GM19397 (cell line): ENCODE measurements around the gene DTYMK.

Source experiments
- ATAC-seq: cut with Tn5 transposase; IDR thresholded peaks from one replicate; pipeline ENCODE4 v1.9.1; 2021; ENCODE audit warnings: mild to moderate bottlenecking, moderate library complexity; ENCODE audit not compliant: unreplicated experiment

Gene DTYMK

DNA sequence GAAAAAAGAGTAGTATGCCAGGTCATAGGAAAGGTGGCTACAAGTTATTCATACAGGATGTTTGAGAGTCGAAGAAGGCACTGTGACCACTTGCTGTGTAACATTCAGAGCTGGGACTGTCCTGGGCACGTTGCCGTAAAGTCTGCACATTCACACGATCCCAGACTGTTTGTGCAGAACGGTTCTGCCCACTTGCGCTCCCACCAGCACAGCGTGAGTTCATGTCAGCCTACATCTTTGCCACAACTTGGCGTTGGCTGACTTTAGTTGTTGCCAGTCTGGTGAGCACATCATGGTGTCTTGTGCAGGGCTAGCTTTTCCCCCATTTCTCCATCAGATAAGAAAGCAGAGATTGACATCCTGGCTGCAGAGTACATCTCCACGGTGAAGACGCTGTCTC is 22.3 kb upstream of the DTYMK start:
- ATAC-seq: no peak

GRCh38 chr2:241706537-241706936 is 19.9 kb upstream of the DTYMK start:
- ATAC-seq: no peak

DNA sequence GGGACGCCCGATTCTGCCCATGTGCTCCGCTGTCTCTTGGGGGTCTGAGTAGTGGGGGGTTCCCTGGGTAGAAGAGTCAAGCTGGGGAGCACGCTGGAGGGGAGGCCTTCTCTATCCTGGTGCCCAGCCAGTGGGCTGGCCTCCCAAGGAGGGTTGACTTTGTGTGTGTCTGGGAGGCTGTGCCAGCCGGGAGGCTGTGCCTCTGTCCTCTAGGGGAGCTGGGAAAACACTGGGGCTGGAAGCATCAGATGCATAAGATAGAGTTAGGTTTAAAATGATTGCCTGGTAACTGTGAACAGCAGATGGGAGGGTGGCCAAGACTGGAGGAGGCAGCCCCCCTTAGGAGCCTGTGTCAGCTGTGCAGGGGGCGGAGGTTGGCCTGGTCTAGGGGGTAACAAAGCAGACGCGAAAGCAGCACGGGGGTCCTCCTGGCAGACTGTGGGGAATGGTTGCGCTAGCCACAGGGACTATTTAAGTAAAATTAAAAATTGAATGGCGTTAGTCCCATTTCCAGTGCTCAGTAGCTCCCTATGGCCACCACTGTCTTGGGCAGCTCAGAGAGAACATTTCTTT is 16.5 kb upstream of the DTYMK start:
- no peak for ATAC-seq

- ATAC-seq: peak; percentile 67
These were observed 15.8 kb upstream of the DTYMK start for GRCh38 chr2:241702155-241703031.

GRCh38 chr2:241701399-241702154 is 15.0 kb upstream of the DTYMK start, which contains the start of gene ING5:
TSS of gene ING5 (plus strand) at chr2:241702039. CDS start at chr2:241702066, 27 bp downstream.
- peak; percentile 58 for ATAC-seq

DNA sequence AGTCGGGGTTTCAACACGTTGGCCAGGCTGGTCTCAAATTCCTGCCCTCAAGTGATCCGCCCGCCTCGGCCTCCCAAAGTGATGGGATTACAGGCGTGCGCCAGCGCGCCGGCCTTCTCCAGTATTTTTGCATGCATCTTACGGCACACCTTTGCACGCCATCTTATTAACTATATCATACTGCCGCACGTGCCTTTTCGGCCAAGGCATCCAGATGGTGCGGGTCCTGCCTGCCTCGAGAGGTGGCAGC is 14.5 kb upstream of the DTYMK start:
- ATAC-seq: no peak

- ATAC-seq: no peak
These were observed 9.0 kb upstream of the DTYMK start for GRCh38 chr2:241695651-241696050.

- no peak for ATAC-seq
These were observed 5.8 kb upstream of the DTYMK start for GRCh38 chr2:241692448-241692847.

GRCh38 chr2:241690202-241690717 is 3.6 kb upstream of the DTYMK start:
- ATAC-seq: no peak

- ATAC-seq: no peak
These were observed 2.7 kb upstream of the DTYMK start for GRCh38 chr2:241689306-241689705.

DNA sequence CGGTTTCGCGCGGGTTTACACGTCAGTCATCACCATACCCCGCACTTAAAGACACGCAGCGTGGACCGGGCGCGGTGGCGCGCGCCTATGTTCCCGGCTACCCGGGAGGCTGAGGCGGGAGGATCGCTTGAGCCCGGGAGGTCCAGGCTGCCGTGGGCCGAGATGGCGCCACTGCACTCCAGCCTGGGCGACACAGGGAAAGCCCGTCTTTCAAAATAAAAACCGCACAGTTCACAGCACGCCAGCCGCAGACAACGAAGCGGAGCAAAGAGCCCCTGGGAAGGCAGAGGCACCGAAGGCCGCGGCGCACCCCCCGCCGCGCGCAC is 328 bp downstream of the DTYMK start:
- ATAC-seq: peak; percentile 12

GRCh38 chr2:241680827-241681599 is 5.6 kb downstream of the DTYMK start:
- ATAC-seq: no peak

GRCh38 chr2:241680044-241680443 is 6.6 kb downstream of the DTYMK start:
- ATAC-seq: no peak

- no peak for ATAC-seq
These were observed 7.7 kb downstream of the DTYMK start for GRCh38 chr2:241678784-241679540.

DNA sequence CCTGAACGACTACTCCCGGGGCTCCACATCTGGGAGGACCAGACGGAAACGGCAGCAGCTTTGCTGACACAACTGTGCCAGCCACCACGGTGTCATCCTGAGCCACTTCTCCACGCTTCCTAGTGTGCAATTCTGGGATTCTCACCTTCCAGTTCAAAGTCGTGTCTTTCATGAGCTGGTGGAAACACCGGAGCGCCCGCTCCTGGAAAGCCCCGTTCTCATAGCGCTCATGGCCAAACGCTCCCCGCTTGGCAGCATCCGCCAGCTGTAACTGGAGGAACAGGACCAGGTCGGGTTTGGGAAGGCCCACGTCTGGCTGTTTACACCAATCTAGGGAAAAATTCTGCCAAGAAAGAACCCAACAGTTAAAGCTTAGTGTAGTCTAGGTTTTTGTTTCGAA is 8.3 kb downstream of the DTYMK start:
- no peak for ATAC-seq

GRCh38 chr2:241677392-241677791 is 9.2 kb downstream of the DTYMK start:
- no peak for ATAC-seq

DNA sequence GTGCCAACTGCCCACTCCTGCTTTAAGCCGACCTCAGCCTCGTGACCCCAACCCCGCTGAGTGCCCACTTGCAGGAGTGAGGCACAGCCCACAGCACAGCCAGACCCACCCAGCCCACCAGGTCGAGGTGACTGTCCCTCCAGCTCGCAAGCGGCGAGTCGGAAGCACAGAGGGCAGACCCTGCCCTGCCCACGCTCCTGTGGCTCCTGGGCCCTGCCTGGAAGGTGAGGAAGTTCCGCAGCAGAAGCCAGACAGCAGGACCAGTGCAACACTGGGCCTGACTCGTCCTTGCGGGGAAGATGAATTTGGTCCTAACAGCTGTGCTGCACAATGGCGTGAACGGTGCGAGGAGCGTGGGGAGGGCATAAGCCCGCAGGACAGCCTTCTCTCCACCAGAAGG is 9.9 kb downstream of the DTYMK start:
- ATAC-seq: no peak

DNA sequence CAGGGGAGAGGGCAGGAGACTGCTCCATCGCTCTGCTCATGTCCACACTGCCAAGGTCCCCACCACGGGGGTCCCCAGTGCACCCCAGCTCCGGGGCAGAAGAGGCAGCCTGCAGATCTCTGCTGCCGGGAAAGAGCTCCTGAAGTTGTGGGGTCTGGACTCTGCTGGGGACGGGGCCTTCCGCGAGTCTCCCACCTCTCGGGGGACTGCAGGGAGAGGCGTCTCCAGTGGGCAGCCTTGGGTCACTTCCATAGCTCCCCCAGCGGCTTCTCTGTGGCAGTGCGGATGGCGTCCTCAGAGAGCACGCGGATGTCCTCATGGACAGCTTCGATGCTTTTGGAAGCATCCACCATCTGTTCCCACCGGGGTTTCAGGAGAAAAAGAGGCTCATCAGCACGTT is 10.7 kb downstream of the DTYMK start:
- no peak for ATAC-seq

DNA sequence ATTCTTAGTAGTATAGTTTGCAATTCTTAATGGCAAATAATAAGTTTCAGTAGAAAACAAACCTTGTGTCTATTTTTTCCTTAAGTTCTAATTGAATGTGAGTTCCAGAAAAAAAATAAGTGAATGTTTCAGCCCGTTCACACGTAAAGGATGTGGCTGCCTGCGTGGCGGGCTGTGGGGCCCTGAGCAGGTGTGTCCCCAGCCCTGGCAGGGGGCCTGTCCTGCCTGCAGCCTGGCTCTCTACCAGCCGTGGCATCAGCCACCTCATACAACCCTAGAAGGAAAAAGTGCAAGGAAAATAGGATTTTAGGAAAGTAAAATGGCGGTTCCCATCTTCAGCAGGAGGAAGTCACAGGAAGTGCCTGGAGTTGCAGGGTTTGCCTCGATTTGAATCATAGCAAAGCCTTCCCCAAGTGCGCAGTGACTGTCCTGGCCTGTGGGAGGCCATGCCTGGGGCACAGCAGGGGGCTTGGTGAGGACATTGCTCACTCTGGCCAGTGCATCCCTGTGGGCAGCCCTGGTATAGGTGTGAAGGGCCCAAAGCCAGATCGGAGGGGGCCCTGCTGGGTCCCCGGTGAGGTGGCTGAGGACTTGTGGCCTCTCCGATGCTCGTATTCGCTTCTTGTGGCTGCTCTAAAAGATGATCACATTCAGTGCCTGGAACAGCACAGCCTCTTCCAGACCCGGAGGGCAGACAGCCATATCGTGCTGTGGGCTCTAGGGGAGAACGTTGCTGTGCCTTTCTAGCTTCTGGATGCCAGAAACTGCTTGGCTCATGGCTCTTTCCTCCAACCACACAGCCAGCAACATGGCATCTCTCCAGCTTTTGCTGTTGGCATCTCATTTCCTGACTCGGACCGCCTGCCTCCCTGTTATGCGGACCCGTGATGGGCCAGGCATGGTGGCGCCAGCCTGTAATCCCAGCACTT is 12.6 kb downstream of the DTYMK start:
- ATAC-seq: no peak
